Stimulated activated CD4-positive, alpha-beta T cell treated with anti-CD3 and anti-CD28 coated beads, Interleukin-2, amount 100 ng/mL, for 4 hours (primary cell): Measurements from ENCODE around the gene NOSIP.

ENCODE experiments used
- DNase-seq: peaks from one replicate; pipeline ENCODE4 v3.0.0-alpha.2; 2020; ENCODE audit warnings: low read depth

NOSIP gene

DNA sequence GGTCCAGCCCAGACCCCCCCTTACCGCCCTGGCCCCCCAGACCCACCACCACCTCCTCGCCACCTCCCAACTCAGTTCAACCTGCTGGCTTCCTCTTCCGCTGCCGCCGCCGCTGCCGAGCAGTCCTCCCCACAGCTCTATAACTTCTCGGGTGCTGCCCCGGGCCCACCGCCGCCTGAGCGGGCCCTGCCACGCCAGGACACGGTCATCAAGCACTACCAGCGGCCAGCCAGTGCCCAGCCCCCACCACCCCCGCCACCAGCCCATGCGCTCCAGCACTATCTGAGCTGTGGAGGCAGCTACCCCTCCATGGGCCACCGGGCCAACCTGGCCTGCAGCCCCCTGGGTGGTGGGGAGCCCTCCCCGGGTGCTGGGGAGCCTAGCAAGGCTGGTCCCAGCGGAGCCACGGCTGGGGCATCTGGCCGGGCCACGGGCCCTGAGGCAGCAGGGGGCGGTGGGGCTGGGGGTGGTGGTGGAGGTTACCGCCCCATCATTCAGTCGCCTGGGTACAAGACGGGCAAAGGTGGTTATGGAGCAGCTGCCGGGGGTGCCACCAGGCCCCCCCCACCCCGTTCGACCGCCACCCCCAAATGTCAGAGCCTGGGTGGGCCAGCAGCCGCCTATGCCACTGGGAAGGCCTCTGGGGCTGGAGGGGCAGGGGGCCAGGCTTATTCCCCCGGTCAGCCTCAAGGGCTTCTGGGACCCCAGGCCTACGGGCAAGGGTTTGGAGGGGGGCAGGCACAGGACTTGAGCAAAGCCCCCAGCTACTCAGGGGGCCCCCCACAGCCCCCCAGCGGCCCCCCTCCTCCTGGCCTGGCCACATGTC is 14.8 kb upstream of the NOSIP start:
- no peak for DNase-seq

DNA sequence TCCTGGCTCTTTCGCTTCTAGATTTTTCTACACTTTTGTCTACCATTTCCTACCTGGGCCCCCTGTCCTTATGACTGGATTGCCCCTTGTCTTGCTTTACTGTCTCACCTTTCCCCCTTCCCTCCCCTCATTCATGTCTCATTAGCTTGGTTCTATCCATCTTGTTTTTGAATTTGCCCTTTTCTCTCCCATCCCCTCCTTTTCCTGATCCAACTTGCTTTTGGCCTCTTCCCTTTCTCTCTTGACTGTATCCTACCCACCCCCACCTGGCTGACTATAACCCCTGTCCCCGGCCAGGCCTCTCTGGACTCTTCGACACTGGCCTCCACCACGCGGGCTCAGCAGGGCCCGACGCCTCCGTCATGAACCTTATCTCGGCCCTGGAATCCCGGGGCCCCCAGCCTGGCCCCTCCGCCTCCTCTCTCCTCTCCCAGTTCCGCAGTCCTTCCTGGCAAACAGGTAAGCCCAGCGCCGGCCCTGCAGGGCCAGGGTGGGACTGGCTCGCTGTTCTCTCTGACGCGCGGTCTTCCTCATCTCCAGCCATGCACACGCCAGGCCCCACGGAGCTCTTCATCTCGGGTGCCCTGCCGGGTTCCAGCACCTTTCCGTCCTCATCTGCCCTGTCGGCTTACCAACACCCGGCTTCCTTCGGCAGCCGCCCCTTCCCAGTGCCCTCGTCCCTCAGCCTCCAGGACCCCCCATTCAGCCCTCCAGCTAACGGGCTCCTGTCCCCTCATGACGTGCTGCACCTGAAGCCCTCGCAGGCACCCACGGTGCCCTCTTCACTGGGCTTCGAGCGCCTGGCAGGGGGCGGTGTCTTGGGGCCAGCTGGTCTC is 14.0 kb upstream of the NOSIP start:
- DNase-seq: no peak

DNA sequence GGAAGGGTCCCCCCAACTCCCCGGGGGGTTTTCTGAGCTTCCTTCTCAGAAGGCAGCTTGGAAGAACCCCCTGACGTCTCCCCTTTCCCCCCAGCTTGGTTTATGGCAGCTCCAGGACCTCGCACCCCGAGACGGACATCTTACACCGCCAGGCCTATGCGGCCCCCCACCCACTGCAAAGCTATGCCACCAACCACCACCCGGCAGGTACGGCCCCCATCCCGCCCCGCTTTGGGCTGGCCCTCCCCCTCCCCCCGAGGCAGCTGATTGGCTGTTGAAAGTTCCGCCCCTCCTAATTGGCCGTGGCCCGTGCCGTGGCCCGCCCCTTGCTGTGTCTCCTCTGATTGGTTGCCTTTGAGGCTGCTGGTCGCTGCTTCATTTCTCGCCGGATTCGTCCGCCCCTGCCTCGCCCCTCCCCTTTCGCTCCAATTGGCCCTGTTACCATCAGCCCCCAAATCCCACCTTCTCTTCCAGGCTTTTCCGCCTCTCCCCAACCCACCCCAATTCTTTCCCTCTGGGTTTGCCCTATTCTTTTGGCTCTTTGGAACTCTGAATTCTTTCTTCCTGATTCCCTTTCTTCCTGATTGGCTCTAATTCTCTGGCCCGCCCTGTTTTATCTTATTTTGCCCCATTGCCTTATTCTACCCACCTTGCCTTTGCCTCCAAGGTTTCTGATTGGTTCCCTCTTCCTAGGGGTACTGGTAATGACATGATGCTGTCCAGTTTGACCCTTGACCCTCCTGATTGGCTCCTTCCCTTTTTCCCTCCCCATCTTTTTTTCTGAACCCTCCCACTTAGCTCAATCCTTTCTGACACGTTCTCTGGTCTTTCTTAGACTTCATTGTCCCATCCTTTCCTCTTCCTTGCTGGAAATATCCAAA is 13.1 kb upstream of the NOSIP start:
- peak; percentile 89 for DNase-seq

DNA sequence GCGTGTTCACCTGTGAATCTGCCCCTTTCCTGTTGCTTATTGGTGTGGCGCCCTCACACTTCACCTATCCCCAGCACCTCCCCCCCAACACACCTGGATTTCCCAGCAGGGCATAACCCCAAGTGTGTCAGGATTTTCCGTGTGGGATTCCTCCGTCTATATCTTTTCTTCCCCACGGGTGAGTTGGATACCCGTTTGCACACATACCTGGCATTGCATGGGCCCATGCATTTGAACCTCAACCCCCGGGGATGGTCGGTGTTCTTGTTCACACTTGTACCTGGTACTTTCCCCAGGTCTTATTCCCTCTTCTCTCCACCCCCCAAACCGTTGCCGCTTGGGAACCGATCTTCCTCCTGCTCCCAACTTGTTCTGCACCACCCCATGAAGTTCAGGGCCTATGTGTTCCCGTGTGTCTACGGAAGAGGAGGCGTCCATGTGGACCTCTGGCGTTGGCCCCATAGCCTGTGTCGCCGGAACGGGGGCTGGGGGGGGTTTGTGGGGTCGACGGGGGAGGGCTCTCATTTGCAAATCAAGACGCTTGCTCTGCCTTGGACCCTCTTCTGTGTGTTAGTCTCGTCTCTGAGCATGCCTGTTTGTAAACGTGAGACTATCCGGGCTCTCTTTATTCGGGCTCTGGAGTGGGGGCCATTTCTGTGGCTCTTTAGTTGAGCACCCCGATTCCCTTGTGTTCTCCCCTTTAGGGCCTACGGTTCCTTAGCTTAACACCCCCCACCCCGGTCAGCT is 12.3 kb upstream of the NOSIP start:
- DNase-seq: no peak

DNA sequence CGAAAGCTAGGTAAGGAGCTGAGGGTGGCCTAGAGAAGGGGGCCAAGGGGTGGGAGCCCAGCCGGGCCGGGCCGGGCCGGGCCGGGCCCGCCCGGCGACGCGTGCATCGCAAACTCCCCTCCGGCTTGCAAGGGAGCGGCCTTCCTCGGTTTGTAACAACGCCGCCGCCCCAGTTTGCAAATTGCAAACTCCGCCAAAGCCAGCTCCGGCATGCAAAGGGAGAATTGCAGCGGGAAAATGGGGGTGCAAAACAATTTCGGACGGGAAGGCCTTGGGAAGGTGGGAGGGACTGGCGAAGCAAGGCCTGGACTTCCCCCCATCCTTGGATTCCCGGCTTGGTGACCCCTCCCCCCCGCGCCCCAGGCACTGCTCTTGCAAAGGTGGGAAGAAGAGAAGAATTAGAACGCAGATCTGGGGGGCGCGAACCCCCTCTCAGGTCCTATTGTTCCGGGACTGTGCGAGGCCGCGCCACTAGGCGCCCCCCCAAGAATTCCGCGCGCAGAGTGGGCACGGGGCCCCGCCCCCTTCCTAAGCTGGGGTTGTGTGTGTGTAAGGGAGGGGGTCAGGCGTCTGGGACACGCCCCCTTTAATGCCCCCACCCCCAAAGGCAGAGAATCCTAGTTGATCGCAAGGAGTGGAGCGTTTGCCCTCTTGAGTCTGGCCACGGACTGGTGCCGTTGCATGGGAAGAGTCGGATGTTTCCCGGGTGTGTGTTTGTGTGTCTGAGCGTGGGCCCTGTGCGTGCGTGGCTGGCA is 11.6 kb upstream of the NOSIP start:
- DNase-seq: no peak

DNA sequence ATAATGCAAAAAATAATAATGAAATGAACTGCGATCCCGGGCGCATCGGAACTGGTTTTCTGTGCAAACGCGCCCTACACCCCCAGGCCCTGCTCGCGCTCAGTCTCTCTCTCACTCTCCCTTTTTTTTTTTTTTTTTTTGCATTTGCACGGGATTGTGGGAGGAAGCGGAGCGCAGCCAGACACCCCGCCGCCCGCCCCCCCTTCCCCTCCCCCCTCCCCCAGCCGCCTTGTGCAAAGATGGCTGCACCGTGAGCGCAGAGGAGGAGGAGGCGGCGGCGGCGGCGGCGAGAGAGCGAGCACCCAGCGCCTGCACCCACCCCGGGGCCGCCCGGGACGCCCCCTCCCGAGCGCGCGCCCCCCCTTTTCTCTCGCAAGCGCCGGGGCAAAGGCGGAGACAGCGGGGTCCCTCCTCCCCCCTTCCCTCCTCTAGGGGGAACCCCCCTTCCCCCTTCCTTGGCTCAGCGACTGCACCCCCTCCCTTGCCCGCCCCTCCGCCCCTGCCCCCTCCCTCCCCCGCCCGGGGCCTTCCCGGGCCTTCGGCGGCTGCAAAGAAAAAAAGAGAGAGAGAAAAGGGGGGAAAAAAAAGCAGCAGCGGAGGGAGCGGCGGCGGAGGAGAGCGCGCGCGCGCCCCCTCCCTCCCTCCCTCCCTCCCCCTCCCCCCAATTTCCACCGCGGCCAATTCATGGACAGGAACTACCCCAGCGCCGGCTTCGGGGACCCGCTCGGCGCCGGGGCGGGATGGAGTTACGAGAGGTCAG is 10.8 kb upstream of the NOSIP start, which contains the start of gene PRR12:
Gene PRR12, plus strand, starts transcription at position 212 of the 760 bp plus-strand sequence. Its CDS starts 473 bp downstream, at position 685.
- peak; percentile 68 for DNase-seq

DNA sequence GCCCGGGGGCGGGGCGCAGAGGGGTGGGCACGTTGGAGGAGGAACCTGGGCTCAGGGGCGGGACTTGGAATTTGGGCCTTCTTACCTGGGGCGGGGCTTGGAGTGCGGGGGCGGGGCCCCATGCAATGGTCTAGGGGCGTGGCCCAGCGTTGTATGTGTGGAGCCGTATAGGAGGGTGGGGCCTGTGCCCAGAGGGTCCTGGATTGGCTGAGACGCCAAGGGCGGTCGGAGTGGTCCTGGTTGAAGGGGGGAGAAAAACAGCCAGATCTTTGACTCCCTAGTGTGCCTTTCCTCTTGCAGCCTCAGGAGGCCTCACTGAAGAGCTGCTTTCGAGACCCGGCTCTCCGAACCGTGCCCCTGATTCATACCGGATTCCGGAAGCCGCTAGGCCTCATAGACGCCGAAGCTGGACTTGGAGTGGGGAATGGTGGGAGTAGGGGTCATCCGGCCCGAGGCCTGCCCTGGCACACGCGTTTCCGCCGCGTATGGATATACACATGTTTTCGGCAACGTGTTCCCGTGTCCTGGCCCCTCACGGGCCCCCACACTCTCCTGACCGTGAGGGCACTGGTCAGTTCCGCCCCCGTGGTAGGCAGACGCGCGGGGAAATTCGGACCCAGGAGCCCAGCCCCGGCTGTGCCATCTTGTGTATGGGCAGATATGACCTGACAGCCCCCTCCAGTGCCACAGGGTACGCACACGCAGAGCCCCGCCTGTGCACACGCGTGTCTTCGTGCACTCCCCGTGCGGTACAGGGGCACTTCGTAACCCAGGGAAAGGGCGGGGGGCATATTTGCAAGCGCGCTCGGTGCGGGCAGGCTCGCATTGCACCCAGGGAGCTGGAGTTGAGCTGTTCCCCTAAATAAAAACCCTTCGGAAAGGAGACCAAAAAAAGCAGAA is 10.0 kb upstream of the NOSIP start:
- peak; percentile 90 for DNase-seq

DNA sequence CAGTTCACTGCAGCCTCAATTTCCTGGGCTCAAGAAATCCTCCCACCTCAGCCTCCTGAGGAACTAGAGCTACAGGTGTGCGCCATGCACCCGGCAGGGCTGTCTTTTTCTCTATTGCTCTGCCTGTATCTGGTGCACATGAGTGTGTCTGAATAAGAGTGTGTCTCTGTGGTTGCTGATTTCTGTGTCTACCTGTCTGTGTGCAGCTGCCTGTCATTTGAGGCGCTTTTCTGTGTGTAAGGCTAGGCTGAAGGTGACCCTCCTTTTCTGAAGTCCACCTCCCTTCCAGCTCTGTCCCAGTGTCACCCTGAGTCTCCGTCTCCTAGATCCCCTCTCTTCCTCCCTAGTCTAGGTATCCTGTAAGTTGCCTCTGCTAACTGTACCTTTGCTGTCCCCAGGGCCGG is 9.1 kb upstream of the NOSIP start:
- no peak for DNase-seq

DNA sequence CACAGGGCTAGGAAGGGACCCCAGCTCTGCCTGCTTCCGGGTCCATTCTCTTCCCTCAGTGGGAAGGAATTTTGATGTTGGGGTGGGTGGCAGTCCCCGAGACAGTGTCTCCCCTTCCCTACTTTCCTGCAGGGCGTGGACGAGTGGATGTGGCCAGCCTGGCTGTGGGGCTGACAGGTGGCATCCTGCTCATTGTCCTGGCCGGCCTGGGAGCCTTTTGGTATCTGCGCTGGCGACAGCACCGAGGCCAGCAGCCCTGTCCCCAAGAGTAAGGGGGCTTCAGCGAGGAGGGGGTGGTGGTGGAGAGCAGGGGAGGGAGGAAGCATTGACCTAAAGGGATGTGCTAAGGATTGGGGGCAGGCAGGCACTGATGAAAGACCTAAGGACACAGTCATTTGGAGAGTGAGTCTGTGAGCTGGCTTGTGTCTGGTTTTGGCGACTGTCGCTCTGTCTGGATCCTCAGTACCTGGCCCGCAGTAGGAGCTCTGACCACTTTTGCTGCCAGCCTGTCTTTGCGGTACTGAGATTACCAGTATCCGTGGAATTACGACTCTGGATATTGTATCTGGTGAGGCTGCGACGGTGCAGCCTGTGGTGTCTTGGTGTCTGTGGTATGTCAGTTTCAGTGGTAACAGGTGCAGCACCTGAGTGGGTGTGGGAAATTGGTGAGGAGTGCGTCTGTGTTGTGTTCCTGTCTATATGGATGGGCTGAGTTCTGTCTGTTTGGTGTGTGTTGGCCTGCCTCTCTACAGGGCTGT is 8.2 kb upstream of the NOSIP start:
- peak; percentile 18 for DNase-seq

DNA sequence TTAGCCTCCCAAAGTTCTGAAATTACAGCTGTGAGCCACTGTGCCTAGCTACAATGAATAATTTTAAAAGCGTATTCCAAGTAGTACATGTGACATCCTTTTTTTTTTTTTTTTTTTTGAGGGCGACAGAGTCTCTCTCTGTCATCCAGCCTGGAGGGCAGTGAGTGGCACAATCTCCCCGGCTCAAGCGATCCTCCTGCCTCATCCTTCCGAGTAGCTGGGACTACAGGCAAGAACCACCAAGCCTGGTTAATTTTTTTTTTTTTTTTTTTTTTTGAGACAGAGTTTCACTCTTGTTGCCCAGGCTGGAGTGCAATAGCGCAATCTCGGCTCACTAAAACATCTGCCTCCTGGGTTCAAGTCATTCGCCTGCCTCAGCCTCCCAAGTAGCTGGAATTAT is 6.9 kb upstream of the NOSIP start:
- no peak for DNase-seq

DNA sequence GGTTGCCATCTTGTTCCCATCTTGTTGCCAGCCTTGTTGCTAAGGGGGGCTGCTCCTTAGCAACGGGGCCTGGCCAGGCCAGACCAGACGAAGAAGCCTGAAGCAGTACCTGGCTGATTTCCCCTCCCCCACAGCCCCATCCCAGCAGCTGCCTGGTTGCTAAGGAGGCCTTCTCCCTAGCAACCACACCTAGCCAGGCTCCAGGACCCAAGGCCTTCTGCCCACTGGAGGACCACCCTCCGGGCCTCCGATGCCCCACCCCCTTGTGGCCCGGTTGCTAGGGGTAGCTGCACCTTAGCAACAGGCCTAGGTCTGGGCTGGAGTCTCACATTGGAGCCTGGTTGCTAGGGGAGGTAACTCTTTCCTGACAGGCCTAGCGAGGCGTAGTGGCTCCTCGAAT is 4.7 kb upstream of the NOSIP start:
- no peak for DNase-seq

DNA sequence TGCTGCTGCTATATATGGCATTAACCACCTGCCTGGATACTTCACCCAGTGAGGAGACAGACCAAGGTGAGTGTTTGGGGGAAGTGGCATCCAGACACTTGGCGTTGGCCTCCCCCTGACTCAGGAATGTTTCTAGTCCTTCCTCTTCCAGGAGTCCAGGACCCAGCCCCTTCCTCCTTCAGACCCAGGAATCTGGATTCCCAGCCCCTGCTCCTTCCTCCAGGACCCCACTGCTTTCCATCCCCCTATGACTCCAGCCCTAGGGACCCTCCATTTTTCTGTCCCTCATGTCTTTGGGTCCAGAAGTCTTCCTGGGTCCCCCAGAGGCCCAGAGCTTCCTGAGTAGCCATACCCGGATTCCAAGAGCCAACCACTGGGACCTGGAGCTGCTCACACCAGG is 2.9 kb upstream of the NOSIP start:
- DNase-seq: no peak

DNA sequence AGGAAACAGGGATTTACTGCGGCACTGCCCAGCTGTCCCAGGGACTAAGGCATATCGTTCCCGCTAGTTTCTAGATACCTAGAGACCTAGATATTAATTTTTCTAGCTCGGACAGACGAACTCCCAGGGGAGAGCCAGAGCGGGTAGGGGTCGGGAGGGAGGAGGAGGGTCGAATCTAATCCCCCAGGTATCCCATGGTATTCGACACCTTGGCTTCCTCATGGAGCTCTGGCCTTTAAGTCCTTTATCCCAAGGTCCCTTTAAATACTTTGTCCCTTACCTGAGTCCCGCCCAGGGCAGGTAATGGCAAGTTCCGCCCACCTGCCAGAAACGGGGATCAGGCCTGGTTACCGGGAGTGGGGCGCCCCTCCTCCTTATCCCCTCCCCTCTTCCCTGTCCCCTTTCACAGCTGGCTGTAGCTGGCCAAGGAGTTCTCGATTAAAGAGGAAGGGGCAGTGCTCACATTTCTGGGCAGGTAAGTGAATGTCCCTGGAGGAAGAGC is 702 bp upstream of the NOSIP start, which contains the start of gene PRRG2:
Gene PRRG2, plus strand, starts transcription at position 310 of the 502 bp plus-strand sequence. CDS start 1,904 bp downstream, outside the sequence.
- DNase-seq: no peak

DNA sequence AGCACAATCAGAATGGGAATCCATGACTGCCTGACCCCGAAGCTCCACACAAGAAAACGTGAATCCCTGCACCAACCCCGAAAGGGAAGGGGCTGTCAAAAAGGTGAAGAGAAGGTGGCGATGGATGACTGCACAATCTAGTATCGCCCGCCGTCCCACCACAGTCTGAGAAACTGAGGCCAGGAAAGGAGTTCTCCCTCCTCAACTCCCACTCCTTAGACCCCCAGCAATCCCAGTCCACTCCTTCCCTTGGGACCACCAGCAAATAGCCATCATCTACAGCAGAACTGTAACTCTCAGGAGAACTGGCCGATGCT is 451 bp downstream of the NOSIP start:
- no peak for DNase-seq

DNA sequence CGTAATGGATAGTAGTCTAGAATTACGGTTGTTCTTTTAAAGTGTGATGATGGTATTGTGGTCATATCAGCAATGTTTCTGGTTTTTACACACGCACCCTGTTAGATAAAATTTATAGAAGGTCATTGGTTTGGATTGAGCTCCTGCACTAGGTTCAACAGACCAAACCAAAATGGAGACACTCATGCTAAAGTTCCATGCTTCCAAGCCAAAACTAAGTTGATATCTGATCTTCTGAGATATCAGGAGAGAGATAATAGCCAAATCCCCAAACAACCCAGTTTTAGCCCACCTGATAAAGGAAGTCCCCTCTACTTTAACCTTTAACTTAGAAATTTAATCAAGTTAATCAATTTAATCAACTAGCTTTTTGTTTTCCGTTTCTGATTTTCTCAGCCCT is 1.2 kb downstream of the NOSIP start:
- no peak for DNase-seq

DNA sequence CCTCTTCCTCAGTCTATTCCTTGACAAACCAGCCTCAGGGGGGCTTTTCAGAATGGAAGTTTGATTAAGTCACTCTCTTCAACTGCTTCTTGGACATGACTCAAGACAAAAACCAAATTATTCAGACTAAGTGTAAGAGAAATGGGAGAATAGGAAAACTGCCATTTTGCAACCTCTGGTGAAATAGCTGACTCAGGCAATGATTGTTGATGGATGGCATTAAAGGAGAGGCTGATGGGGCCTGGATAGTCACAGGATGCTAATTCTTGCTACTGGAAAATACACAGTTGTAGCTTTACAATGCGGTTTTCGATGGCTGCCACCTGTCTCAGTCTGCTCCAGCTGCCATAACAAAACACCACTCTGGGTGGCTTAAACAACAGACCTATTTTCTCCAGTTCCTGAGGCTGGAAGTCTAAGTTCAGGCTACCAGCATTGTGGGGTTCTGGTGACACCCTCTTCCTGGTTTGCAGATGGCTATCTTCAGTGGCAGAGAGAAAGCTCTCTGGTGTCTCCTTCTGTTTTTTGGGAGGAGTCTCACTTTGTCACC is 6.1 kb downstream of the NOSIP start:
- no peak for DNase-seq

DNA sequence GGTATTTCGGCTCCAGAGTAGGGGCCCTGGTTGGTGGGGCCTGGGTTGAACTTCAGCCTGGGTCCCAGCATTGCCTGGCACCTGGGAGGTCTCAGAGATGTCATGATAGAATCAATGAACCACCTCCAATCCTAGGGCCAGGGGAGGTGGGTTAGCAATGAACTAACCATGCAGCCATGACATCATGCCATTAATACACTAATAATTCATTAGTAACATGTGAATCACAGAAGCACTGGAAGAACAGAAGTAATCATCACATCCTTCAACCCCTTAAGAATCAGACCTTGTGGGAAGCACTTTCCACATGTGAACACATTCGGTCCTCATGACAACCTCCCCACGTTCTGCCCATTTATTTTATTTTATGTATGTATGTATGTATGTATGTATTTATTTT is 6.9 kb downstream of the NOSIP start:
- no peak for DNase-seq

DNA sequence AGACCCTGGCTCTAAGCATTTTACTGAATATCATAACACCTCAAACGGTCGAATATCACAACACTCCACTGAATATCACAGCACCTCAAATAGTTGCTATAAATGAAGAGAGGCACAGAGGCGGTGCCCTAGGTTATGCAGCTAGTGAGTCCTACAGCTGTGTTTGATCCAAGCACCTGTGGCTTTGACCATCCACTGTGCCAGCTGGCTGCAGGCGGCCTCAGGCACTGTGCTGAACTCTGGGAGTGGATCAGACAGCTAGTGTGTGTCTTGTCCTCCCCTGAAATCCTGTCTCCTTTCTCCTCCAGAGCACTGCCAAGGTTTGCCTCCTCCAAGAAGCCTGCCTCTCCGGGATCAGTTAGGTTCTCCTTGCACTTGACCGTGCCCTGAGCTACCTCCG is 7.3 kb downstream of the NOSIP start:
- no peak for DNase-seq
